AML-193 (cell line): ENCODE data around the gene DSG2.
"Not testable (repeated sequence)": the region's sequence is repeated elsewhere in the genome, so short reads cannot be mapped to it uniquely, and the experiment has no call there.

Experiments
- DNase-seq, 2 experiments: peaks; one replicate each; lab custom pipeline; 2025; lab: John Stamatoyannopoulos, UW

Gene DSG2

DNA sequence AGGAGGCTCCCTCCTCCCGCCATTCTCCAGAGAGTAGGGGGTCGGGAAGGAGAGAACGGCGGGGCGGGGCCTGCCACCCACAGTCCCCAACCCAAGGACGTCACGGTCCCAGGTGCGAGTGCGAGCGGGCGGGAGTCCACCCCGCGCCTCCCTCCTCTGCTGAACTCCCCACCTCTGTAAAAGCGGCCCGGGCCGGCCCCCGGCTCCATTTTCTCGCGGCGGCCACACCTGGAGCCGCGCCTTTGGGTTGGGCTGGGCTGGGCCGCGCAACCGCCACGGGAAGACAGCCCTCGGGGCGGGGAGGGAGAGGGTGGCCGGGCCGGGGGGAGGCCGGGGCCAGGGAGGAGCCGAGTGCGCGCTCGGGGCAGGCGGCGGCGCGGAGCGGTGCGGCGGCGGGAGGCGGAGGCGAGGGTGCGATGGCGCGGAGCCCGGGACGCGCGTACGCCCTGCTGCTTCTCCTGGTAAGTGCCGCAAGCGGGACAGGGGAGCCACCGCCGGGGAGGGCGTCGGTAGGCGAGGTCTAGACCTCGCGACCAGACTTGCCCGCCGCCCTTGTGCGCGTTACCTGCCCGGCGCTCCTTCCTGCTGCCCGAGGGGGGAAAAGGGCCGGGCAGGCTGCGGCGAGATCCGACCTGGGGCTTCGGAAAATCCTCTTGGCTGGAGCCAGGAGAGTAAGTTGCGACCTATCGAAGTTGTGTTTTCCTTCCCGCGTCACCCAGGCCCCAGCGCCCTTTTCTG lies at the start of gene DSG2:
Gene DSG2 (plus strand): TSS at position 342 of the 738 bp plus-strand sequence. CDS start 75 bp downstream, at position 417.
- no peak for DNase-seq

DNA sequence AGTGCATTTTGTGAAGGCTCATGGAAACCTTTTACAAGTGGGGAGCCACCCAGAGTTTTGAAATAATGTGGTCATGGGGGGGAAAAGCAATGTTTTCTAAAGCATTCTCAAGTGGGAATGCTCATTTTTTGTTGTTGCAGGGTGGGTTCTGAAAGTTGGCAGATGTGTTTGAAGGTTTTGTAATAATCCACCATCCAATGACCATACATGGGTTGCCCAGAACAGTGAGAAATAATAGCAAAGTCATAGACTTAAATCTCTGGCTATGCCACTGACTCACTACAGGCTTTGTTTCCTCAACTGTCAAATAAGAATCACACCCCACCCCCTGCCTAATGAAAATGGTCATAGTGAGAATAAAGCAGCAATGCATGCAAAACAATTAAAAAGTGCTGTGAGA lies 47.6 kb upstream of the DSG2 start:
- DNase-seq, result no peak

DNA sequence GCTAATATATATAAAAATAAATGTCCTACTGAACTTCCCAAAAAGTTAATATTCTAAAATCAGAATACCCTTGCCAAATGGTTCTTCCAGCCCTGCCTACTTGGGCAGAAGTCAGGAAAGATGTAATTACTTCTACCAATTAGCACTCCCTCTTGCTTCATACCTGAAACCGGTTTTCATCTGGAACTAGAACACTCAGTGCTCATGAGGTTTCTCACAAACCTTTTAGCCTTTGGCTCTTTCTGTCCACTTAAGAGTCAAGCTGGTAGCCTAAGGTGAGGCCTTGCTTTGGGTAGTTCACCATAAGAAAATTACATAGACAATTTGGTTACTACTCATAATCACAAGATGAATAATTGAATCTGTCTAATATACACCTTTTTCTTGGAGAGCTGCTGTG lies 46.4 kb upstream of the DSG2 start:
- no peak for DNase-seq

DNA sequence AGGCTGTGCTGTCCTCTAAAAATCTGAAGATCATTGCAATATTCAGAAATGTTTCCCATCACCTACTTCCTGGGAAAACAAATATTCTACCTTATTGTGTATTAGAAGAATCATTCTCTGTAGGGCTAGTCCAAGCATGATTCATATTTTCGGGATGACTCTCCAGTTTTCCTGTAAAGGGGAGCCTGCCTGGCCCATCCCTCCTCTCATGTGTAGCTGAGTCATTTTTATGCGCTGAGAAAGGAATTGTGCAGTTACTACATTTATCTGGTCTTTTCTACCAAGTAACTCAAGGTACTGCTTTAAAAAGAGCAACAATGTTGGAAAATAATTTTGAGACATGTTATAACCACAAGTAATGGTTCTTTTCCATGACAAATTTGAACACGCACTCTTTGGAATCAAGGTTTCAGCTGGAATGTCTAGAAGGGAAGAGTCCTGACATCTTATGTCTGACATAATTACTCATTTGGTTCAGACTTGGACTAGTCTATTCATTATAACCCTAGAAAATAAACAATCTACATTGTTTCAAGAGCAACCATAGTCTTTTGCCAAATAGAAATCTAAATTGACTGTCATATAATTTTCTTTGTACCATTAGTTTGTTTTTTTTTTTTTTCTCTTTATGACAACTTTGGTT lies 43.8 kb upstream of the DSG2 start:
- no peak for DNase-seq

DNA sequence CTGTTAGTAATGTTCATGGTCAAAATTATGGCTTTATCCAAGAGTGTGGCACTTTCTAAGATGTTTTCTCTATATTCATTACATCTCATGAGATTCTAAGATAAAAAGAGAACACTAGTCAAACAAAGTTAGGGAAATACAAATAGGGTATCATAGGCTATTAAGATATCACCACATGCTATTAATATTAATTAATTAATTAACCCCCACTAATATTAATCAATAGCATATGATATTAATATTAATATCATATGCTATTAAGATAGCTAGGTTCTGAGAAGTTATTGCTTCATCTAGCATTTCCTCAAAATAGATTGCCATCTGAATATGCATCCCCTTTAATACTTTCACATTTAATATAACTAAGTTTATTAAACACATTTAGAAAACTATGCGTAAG lies 28.3 kb upstream of the DSG2 start:
- DNase-seq, result no peak

DNA sequence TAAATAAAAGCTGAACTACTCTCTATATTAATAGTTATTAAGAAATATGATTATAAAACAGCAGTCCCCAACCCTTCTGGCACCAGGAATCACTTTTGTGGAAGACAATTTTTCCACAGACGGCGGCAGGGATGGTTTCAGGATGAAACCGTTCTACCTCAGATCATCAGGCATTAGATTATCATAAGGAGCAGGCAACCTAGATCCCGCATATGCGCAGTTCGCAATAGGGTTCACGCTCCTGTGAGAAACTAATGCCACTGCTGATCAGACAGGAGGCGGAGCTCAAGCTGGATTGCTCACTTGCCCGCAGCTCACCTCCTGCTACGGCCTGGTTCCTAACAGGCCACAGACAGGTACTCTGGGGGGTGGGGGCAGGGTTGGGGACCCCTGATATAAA lies 19.3 kb upstream of the DSG2 start:
- no peak for DNase-seq

DNA sequence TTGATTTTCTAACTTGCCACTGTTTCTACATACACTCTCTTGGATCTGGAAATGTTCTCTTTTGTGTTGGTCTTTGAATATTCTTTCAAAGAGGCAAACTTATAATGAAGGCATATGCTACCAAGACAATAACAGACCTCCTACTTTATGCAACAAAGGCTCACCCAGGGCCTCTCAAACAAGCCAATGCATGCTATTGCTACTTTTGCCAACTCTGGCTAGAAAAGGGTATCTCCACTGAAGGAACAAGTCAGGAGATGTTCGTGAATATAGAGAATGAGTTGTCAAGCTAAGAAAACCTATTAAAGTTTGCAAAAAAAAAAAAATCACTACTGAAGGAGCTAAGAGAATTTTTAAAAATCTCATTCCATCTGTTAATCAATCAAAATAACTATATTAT lies 15.9 kb upstream of the DSG2 start:
- DNase-seq, result no peak

DNA sequence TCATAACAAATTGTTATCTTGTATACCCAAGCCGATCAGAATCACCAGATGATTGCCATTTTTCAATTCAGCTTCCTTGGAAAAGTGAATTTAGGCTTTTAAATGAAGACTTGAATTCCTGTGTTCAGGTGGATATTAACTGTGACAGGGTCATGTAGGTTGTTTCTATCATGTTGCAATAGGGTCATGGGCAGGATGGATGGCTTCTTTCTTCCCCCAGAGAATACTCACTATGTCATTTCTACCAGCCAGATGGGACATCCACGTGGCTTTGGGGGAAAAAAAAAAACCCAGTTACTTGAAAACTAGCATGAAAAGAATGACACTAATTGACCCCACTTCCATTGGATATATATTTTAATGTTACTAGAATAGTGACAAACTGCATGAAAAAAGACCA lies 14.6 kb upstream of the DSG2 start:
- no peak for DNase-seq

DNA sequence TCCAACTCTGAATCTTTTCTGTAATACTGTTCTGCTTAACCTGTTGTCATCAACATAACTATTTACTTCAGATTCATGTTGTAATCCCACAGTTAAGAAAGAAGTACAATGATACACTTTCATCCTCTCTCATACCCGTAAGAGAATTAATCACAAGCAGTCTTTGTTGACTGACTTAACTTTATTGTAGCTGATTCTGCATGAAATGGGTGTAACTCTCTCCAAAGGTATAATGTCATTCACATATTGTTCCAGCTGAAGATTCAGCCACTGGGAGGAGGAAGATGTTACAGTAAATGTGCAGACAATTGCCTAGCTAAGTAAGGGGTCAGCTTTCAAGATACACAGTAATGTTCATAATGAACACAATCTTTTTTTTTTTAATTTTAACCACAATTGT lies 13.5 kb upstream of the DSG2 start:
- DNase-seq, result no peak

DNA sequence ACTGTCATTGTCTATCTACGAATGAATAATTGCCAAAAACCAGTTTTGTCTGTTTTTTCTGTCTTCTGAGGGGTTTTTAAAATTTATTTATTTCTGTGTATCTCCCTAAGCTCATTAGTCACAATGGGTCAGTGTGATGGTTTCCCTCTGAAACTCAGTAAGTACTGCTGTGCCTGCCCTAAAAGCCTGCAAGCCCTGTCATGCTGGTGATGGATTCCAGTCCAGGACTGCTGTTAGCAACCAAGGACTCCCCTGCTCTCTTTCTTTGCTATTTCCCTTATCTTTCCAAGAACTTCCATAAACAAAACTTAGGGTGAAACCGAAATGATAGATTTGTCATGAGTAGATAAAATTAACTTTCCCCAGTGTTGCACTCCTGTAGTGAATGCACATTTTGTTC lies 11.8 kb upstream of the DSG2 start:
- DNase-seq, result no peak

DNA sequence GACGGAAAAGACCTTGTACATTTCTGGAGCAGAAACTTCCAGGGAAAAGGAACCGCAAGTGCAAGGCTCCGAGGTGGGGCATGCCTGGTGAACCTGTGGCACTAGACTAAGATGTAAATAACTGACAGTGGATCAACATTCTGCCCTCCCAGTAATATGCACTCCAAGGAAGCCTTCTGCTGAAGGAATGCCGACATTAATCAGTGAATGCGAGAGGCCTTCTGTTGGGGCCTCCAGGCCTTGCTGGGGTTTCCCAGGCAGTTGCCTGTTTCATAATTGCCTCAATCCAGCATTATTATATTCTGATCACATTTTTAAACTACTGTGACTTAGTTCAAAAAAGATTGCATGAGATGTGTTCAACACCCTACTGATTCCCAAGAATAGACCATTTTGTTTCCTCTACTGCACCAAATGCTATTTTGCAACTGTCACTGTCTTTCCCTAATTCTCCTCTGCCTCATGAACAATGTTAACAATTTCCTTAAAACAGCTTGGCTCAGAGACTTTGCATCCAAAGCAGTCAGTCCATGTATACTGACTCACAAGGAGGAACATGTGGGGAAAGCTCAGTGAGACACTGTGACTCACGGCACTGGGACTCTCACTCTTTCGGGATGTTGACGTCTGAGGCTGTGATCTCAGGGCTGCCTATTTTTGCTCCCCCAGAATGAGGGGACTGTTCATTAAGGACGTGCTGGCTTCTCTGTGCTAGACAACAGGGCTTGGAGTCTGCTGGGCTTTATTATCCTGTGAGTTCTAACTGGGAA lies 10.5 kb upstream of the DSG2 start:
- DNase-seq, result no peak

DNA sequence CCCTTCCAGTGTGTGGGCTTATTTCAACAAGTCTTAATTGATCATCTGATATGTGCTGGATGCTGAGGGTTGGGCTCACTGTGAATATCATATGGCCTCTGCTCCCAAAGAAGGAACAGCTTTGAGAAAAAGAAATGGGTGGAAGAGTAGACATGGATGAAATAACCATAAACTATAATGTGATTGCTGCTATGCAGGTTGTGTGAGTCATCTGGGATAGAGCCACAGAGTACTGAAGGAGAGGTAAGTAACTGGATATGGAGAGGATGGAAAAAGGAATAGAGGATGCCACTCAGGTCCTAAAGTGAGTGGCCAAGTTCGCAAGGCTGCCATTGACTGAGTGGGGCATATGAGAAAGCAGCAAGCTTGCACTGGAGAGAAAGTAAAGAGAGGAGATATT lies 8.7 kb upstream of the DSG2 start:
- no peak for DNase-seq

DNA sequence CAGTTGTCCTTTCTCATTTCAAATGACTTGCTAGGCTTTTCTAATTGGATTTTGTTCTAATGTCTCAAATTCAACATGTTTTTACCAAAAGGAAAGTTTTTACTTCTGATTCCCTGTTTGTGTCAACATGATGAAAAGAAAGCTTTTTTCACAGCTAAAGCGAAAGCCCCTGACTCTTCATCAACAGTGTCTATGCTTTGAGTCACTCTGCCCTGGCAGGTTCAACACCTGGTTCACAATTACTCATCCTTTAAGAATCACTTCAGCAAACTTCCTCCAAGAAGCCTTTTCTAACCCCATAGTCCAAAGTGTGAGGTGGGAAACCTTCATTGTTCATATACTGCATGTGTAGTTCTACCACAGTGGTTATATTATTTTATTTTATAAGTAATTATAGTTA lies 7.6 kb upstream of the DSG2 start:
- no peak for DNase-seq

DNA sequence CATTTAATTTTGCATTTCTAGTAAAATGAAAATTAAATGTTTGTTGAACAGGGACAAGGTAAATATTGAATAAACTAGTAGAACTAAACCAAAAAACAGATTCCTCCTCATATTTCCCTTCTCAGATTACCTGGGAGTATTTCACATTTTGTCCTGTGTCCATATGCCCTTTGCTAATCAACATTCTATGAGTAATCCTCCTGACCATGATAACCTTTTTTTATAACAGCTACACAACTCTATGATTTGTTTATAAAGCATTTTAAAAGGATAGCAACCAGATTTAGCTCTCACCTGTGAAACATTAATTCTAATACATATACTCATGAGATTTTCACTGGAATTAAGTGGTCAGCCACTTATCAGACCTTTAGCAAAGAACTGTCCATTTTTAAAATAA lies 7.1 kb upstream of the DSG2 start:
- DNase-seq, result no peak

DNA sequence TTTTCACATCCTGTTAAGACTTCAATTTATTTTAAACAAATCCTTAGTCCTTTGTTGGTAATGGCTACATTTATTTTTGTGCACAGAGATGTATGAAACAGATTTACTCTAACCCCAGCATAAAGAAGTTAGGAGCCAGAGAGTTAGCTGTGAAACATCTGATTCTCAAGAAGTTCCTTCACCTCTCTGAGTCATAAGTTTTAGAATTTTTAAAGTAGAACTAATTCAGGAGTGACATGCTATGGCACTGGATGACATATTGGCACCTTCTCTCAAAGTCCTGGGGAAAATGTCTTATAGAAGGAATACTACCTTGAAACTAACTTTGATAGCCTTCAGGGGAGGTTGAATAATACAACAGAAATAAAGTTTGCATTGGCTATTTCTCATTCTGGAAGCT lies 6.4 kb upstream of the DSG2 start:
- no peak for DNase-seq

DNA sequence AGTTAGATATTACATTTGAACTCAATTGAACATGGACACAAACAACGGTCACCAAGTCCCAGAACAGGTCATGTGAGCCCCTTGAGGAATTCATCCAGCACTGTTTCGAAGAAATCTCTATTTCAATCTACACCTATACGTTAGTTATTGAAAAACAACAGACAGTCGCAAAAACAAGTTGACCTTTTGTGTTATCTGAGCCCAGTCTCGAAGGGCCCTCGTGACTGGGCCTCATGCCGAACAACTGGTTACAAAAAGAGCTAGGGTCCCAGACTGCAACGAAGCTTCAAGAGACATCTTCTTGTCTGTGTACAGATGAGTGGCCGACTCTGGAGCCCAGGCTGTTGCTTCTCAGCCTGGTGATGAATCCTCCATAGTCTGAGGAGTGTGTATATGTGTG lies 5.3 kb upstream of the DSG2 start:
- no peak for DNase-seq

DNA sequence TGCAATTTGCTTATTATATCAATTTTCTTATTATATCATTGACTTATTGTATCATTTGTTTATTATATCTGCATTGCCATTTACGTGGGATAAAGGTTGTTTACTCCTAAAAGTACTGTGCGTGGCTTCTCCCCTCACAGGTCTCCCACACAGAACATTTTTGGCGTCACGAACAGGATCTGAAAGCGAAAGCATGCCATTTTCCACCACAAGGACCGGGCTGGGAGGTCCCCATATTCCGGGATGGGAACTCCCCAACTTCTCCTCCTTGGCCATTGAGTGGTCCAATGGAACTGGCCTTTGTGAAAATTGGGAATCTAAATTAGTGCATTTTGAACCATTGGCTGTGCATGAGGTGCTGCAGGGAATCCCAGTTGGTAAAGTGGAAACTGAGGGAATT lies 4.8 kb upstream of the DSG2 start:
- DNase-seq, result no peak

DNA sequence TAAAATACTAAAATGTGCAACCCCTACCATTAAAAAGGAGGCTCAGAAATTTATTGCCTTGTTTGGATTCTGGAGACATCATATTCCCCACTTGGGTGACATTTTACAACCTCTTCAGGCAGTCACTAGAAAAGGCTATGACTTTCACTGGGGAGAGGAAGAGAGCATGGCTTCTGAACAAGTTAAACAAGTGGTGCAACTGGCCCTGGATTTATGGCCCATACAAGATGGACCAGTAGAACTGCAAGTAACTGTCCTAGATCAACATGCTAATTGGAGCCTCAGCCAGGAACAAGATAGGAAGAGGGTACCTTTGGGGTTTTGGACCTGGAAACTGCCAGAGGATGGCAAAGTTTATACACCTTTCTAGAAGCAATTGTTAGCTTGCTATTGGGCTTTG lies 4.0 kb upstream of the DSG2 start:
- no peak for DNase-seq

DNA sequence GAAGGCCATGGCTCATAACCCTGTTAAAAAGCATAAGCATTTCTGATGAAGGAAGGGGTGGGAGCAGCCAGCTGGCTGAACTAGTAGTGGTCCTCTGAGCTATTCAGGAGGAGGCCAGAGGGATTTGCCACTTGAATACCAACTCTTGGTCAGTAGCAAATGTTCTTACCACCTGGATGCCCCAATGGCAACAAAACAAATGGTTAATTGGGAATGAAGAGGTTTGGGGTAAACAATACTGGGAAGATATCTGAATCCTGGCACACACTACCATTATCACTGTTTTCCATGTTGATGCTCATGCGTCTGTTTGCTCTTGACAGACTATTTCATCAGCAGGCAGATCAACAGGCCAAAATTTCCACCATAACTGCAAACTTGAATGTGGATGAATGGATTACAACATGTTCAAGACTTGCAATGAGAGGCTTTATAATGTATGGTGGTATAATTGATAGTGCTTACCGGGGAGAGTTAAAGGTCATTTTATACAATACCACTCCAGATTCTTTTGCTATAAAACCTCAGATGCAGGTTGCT lies 3.2 kb upstream of the DSG2 start:
- not testable (repeated sequence) for DNase-seq

DNA sequence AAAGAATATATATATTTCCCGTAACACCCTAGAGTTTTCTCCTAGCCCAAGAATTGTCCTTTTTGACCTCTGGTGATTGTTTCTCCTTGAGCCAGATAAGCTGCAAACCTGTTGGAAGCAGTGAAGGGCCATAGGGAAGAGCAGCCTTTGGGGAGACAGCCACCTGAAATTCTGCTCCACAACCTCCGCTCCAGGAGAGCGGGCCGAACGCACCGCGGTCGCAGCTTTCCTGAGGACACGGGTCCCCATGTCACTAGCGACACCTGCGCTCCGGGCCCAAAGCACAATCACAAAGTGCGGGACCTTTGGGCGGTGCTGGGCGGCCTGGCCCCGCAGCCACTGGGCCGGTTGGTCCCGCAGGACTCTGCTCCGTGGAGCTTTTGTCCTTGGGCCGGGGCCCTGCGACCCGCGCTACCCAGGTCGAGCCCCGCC lies 557 bp upstream of the DSG2 start:
- no peak for DNase-seq

DNA sequence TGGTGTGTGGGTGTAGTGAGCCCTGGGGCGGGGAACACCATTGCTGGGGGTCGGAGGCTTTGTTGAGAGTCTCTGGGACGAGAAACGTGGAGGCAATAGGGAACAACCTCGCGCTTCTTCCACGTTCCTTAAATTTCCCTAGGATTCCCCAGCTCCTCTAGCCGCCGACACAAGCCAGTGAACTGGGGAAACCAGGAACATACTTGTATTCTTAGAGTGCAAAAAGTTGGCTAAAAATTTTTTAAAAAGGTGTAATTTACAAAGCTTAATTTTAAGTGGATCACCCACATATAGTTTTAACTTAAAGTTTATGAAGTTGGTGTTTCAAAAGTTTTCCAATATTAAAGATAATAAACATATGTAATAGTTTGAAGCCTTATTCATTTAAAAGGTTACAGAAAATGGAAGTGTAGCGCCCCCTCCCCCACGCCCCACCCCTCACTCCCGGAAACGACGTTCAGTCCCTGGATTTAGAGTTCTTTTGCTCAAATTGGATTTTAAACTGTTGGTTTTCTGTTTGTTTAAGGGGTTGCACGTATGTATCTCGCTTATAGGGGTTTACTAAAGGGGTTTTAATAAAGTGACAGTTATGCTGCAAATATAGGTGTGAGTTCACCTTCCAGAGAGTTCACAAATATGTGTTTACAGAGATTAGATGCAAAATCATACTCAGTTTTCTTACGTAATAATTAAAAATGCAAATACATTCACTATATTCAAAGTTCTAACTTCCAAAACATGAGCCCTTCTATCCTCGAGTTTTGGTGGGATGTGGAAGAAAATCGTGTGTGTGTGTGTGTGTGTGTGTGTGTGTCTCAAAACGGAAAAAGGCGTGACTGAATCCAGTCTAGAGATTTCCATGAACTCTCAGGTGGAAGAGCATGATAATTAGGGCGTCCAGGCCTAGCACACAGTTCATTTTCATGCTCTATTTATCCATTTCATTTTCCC lies 872 bp downstream of the DSG2 start:
- DNase-seq, result no peak
